MG63 (cell line): ENCODE results near the gene SH2B2. TPM values are rescaled to one million over a fixed set of nuclear protein-coding genes. Genes with fewer than 3 reads are reported as not detected.
"Not testable (repeated sequence)": the region's sequence is repeated elsewhere in the genome, so short reads cannot be mapped to it uniquely, and the experiment has no call there.

Experiments used
- DNase-seq: peaks from one replicate; pipeline ENCODE4 v3.0.0-alpha.2; 2020
- H3K27me3 ChIP-seq: fragments of 250-450 bp; sonication (Bioruptor Pico); 2 replicates; pipeline ENCODE4 v1.5.1; 2020; ENCODE audit warnings: mild to moderate bottlenecking, moderate library complexity
- H3K36me3 ChIP-seq: fragments of 250-450 bp; sonication (Bioruptor Pico); 2 replicates; pipeline ENCODE4 v1.5.1; 2020; ENCODE audit warnings: mild to moderate bottlenecking, moderate library complexity
- H3K4me3 ChIP-seq: fragments of 250-450 bp; sonication (Bioruptor Pico); 2 replicates; pipeline ENCODE4 v1.5.1; 2020; ENCODE audit warnings: mild to moderate bottlenecking, moderate library complexity
- H3K9me3 ChIP-seq: fragments of 250-450 bp; sonication (Bioruptor Pico); 2 replicates; pipeline ENCODE4 v1.5.1; 2020; ENCODE audit warnings: mild to moderate bottlenecking, moderate library complexity
- total RNA-seq: library from RNA; depleted of rRNA; stranded (reverse); fragments of >200 nt; shearing (Covaris generic); gene quantifications from 2 replicates; pipeline ENCODE4 v1.2.3, GENCODE V29; 2014; ENCODE audit warnings: low replicate concordance

Gene SH2B2
- total RNA-seq, 1 experiment from 2014 or later = 0.40 TPM

- no peak overlapping the region for H3K4me3 ChIP-seq
- DNase-seq = no peak
- no peaks in the 10 kb centered on the region for H3K9me3 ChIP-seq
- H3K36me3 ChIP-seq = no peaks in the 10 kb centered on the region
- no peaks in the 10 kb centered on the region for H3K27me3 ChIP-seq
Measured at GRCh38 chr7:102317231-102318059, 30.8 kb downstream of the SH2B2 start.

GRCh38 chr7:102318482-102318971 is 31.9 kb downstream of the SH2B2 start:
- DNase-seq = no peak
- Histone ChIP-seq H3K36me3 (no peaks in the 10 kb centered on the region), H3K9me3 (no peaks in the 10 kb centered on the region), H3K27me3 (no peaks in the 10 kb centered on the region), H3K4me3 (no peak overlapping the region)

- no peak for DNase-seq
- no peak overlapping the region for H3K4me3 ChIP-seq
- H3K27me3 ChIP-seq = no peaks in the 10 kb centered on the region
- H3K9me3 ChIP-seq = no peaks in the 10 kb centered on the region
- H3K36me3 ChIP-seq = no peaks in the 10 kb centered on the region
Measured at GRCh38 chr7:102319671-102320070, 33.0 kb downstream of the SH2B2 start.

GRCh38 chr7:102320181-102320580 is 33.5 kb downstream of the SH2B2 start:
- DNase-seq = no peak
- Histone ChIP-seq H3K9me3 (no peaks in the 10 kb centered on the region), H3K36me3 (no peaks in the 10 kb centered on the region), H3K4me3 (no peak overlapping the region), H3K27me3 (no peaks in the 10 kb centered on the region)

- no peak for DNase-seq
- H3K36me3 ChIP-seq = no peaks in the 10 kb centered on the region
- H3K27me3 ChIP-seq = no peaks in the 10 kb centered on the region
- H3K4me3 ChIP-seq = no peak overlapping the region
- no peaks in the 10 kb centered on the region for H3K9me3 ChIP-seq
Measured at GRCh38 chr7:102320601-102321350, 34.1 kb downstream of the SH2B2 start.

- no peak for DNase-seq
- no peak overlapping the region for H3K4me3 ChIP-seq
- H3K36me3 ChIP-seq = no peaks in the 10 kb centered on the region
- no peaks in the 10 kb centered on the region for H3K27me3 ChIP-seq
- no peaks in the 10 kb centered on the region for H3K9me3 ChIP-seq
Measured at GRCh38 chr7:102321351-102322201, 34.9 kb downstream of the SH2B2 start.

- Histone ChIP-seq H3K27me3 (no peaks in the 10 kb centered on the region), H3K36me3 (no peaks in the 10 kb centered on the region), H3K9me3 (no peaks in the 10 kb centered on the region), H3K4me3 (no peak overlapping the region)
- DNase-seq = no peak
Measured at GRCh38 chr7:102322202-102322715, 35.6 kb downstream of the SH2B2 start.

- Histone ChIP-seq H3K9me3 (no peaks in the 10 kb centered on the region), H3K4me3 (no peak overlapping the region), H3K27me3 (no peaks in the 10 kb centered on the region), H3K36me3 (no peaks in the 10 kb centered on the region)
- DNase-seq = no peak
Measured at GRCh38 chr7:102323914-102324195, 37.2 kb downstream of the SH2B2 start.

GRCh38 chr7:102325106-102325505 is 38.4 kb downstream of the SH2B2 start:
- DNase-seq, H3K9me3 ChIP-seq, H3K36me3 ChIP-seq, H3K27me3 ChIP-seq, H3K4me3 ChIP-seq: not testable (repeated sequence)

- no peak for DNase-seq
- no peaks in the 10 kb centered on the region for H3K36me3 ChIP-seq
- no peaks in the 10 kb centered on the region for H3K27me3 ChIP-seq
- H3K4me3 ChIP-seq = no peak overlapping the region
- H3K9me3 ChIP-seq = no peaks in the 10 kb centered on the region
Measured at GRCh38 chr7:102326157-102326889, 39.7 kb downstream of the SH2B2 start.

GRCh38 chr7:102327183-102327582 is 40.5 kb downstream of the SH2B2 start:
- H3K9me3 ChIP-seq, H3K36me3 ChIP-seq, H3K4me3 ChIP-seq, DNase-seq, H3K27me3 ChIP-seq: not testable (repeated sequence)

GRCh38 chr7:102328863-102329262 is 42.2 kb downstream of the SH2B2 start:
- H3K36me3 ChIP-seq, DNase-seq, H3K27me3 ChIP-seq, H3K9me3 ChIP-seq, H3K4me3 ChIP-seq: not testable (repeated sequence)

- not testable (repeated sequence) for DNase-seq, H3K4me3 ChIP-seq, H3K27me3 ChIP-seq, H3K36me3 ChIP-seq, H3K9me3 ChIP-seq
Measured at GRCh38 chr7:102329366-102329765, 42.7 kb downstream of the SH2B2 start.

- H3K4me3 ChIP-seq, DNase-seq, H3K27me3 ChIP-seq, H3K9me3 ChIP-seq, H3K36me3 ChIP-seq: not testable (repeated sequence)
Measured at GRCh38 chr7:102330666-102331460, 44.2 kb downstream of the SH2B2 start.

GRCh38 chr7:102335574-102335973 is 48.9 kb downstream of the SH2B2 start:
- not testable (repeated sequence) for DNase-seq, H3K4me3 ChIP-seq, H3K36me3 ChIP-seq, H3K9me3 ChIP-seq, H3K27me3 ChIP-seq

GRCh38 chr7:102337002-102337401 is 50.3 kb downstream of the SH2B2 start:
- H3K36me3 ChIP-seq, H3K4me3 ChIP-seq, H3K9me3 ChIP-seq, H3K27me3 ChIP-seq, DNase-seq: not testable (repeated sequence)
